Ascending aorta (tissue), 2 donors: ENCODE data around the gene GPR158. TPM values are rescaled to one million over a fixed set of nuclear protein-coding genes. Genes with fewer than 3 reads are reported as not detected.

Source experiments
- DNase-seq, 2 donors: peaks; one replicate each; pipeline ENCODE4 v3.0.0-alpha.2; 2019; ENCODE audit warnings: low spot score in 2 of 2
- H3K27ac ChIP-seq, 2 donors: fragments of 200-600 bp; sonication (generic); one replicate each; pipeline ENCODE4 v1.5.1; 2016 to 2017; ENCODE audit warnings: mild to moderate bottlenecking in 1 of 2
- H3K27me3 ChIP-seq: fragments of 200-600 bp; sonication (generic); one replicate; pipeline ENCODE4 v1.5.1; 2017
- H3K36me3 ChIP-seq, 2 donors: fragments of 200-600 bp; sonication (generic); one replicate each; pipeline ENCODE4 v1.5.1; 2016
- H3K4me1 ChIP-seq, 2 donors: fragments of 200-600 bp; sonication (generic); one replicate each; pipeline ENCODE4 v1.5.1; 2016 to 2017; ENCODE audit warnings: mild to moderate bottlenecking in 1 of 2
- H3K4me3 ChIP-seq, 2 donors: fragments of 200-600 bp; sonication (generic); one replicate each; pipeline ENCODE4 v1.5.1; 2016 to 2017; ENCODE audit warnings: mild to moderate bottlenecking in 1 of 2
- H3K9me3 ChIP-seq, 2 donors: fragments of 200-600 bp; sonication (generic); one replicate each; pipeline ENCODE4 v1.5.1; 2016
- CTCF ChIP-seq, 3 experiments: fragments of 200-600 bp in 2 of 3; fragments of 450-650 bp in 1 of 3; sonication (generic) in 2 of 3; IDR thresholded peaks; one replicate each; pipeline ENCODE4 v1.5.1; 2016 to 2019; ENCODE audit warnings: antibody characterized with exemption in 3 of 3, mild to moderate bottlenecking in 1 of 3, moderate library complexity in 1 of 3
- intact Hi-C: fragments of 100-400 bp; cut with DNase I; formaldehyde crosslinking; loops from one replicate; pipeline ENCODE4 v1.15.1; 2023
- total RNA-seq: library from RNA; depleted of rRNA; stranded (reverse); fragments of >200 nt; gene quantifications from one replicate; pipeline ENCODE4 v1.1.0, GENCODE V29; 2016

Gene GPR158
- total RNA-seq, 1 donor from 2014 or later = not detected

GRCh38 chr10:25633542-25633941, 458.7 kb downstream of the GPR158 start:
- Histone ChIP-seq H3K4me3 (no peak overlapping the region), H3K4me1 (no peaks in the 10 kb centered on the region), H3K36me3 (no peaks in the 10 kb centered on the region), H3K27ac (no peak overlapping the region), H3K9me3 (no peaks in the 10 kb centered on the region), H3K27me3 (no peaks in the 10 kb centered on the region)
- TF ChIP-seq CTCF (IDR thresholded peaks at IDR 0.05) = no peak
- no peak for DNase-seq
- intact Hi-C loops = no loop called here

GRCh38 chr10:25639646-25640045, 464.8 kb downstream of the GPR158 start:
- intact Hi-C loops = no loop called here
- no peak for DNase-seq
- no peak overlapping the region for H3K27ac ChIP-seq
- H3K9me3 ChIP-seq = no peaks in the 10 kb centered on the region
- H3K27me3 ChIP-seq = no peaks in the 10 kb centered on the region
- TF ChIP-seq CTCF (IDR thresholded peaks at IDR 0.05) = no peak
- H3K36me3 ChIP-seq = no peaks in the 10 kb centered on the region
- H3K4me3 ChIP-seq = no peak overlapping the region
- no peaks in the 10 kb centered on the region for H3K4me1 ChIP-seq

GRCh38 chr10:25641595-25641994, 466.8 kb downstream of the GPR158 start:
- TF ChIP-seq CTCF (IDR thresholded peaks at IDR 0.05) = no peak
- no peak for DNase-seq
- Histone ChIP-seq H3K4me1 (no peaks in the 10 kb centered on the region), H3K27me3 (no peaks in the 10 kb centered on the region), H3K9me3 (no peaks in the 10 kb centered on the region), H3K4me3 (no peak overlapping the region), H3K27ac (no peak overlapping the region), H3K36me3 (no peaks in the 10 kb centered on the region)
- intact Hi-C loops = no loop called here

- intact Hi-C loops = no loop called here
- Histone ChIP-seq H3K36me3 (no peaks in the 10 kb centered on the region), H3K9me3 (no peaks in the 10 kb centered on the region), H3K4me3 (no peak overlapping the region), H3K4me1 (no peaks in the 10 kb centered on the region), H3K27ac (no peak overlapping the region), H3K27me3 (no peaks in the 10 kb centered on the region)
- no peak for DNase-seq
- TF ChIP-seq CTCF (IDR thresholded peaks at IDR 0.05) = no peak
These were observed 467.9 kb downstream of the GPR158 start for GRCh38 chr10:25642721-25643120.

- no peak for DNase-seq
- no peak for TF ChIP-seq CTCF (IDR thresholded peaks at IDR 0.05)
- intact Hi-C loops = no loop called here
These were observed 471.6 kb downstream of the GPR158 start for GRCh38 chr10:25646371-25646770.

GRCh38 chr10:25651534-25651933, 476.7 kb downstream of the GPR158 start:
- H3K27me3 ChIP-seq = no peaks in the 10 kb centered on the region
- DNase-seq = no peak
- no peaks in the 10 kb centered on the region for H3K4me1 ChIP-seq
- H3K4me3 ChIP-seq = no peak overlapping the region
- intact Hi-C loops = no loop called here
- no peak for TF ChIP-seq CTCF (IDR thresholded peaks at IDR 0.05)
- no peak overlapping the region for H3K27ac ChIP-seq
- H3K9me3 ChIP-seq = no peaks in the 10 kb centered on the region
- no peaks in the 10 kb centered on the region for H3K36me3 ChIP-seq

More at GRCh38 chr10:25646371-25646770, 471.6 kb downstream of the GPR158 start:
- Histone ChIP-seq H3K36me3 (no peaks in the 10 kb centered on the region), H3K27ac (no peak overlapping the region), H3K4me3 (no peak overlapping the region), H3K9me3 (no peaks in the 10 kb centered on the region), H3K4me1 (no peaks in the 10 kb centered on the region), H3K27me3 (no peaks in the 10 kb centered on the region)
